ENCODE results near the gene ANKK1.

Gene ANKK1

DNA sequence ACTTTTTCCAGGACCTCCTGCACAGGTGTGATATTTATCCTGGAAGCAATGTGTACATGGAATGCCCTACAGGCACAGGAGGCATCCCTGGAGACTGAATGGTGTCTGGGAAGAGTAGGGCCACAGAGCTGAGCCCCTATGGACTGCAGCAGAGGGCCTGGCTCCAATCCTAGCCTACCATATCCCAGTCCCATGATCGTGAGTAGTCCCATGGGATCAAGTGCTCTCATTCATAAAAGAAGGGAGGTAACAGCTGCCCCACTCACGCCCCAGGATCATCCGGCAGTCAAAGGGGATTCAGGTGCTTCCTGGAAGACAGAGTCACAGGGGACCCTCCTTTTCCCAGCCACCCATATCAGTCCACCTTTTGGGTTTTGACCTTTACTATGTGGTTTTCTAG is 24.0 kb downstream of the ANKK1 start:
- no peak for DNase-seq

DNA sequence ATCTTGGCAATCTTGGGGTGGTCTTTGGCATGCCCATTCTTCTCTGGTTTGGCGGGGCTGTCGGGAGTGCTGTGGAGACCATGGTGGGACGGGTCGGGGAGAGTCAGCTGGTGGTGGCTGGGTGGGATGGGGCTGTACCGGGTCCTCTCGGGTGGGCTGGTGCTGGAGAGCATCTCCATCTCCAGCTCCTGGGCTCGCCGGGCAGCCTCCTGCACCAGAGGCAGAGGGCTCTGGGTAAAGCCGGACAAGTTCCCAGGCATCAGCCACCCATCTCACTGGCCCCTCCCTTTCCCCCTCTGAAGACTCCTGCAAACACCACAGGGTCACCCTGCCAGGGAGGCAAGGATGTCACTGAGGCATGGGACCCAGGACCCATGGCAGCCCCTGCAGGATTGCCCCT is 25.1 kb downstream of the ANKK1 start:
- no peak for DNase-seq

DNA sequence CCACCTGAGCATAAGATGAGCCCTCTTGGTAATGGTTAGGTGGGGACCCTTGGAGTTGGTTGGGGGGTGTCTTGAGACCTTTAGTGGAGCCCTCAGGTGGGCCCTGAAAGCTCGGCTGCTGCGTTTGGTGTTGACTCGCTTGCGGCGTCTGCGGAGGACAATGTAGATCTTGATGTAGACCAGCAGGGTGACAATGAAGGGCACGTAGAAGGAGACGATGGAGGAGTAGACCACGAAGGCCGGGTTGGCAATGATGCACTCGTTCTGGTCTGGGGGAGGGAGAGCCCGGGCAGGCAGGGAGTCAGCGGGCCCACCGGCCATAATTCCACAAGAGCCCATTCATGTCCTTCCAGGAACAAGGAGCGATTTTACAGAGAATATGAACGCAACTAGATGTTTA is 27.8 kb downstream of the ANKK1 start:
- DNase-seq: no peak

DNA sequence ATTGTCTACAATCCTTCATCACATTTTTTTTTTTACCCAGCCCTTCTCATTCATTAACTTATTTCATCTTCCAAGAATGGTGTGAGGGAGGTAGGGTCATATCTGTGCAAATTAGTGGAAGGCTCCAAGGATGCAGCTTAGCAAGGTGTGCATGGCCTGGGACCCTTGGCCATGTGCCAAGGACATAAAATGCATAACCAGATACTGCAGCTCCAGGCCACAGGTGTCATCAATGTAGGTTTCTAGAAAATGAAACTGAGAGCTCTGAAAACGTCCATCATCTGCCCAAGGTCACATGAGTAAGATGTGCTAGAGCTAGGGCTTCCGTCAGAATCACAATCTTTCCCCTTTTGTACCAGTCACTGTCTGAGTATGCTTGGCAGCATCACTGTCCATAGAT is 29.8 kb downstream of the ANKK1 start:
- no peak for DNase-seq

DNA sequence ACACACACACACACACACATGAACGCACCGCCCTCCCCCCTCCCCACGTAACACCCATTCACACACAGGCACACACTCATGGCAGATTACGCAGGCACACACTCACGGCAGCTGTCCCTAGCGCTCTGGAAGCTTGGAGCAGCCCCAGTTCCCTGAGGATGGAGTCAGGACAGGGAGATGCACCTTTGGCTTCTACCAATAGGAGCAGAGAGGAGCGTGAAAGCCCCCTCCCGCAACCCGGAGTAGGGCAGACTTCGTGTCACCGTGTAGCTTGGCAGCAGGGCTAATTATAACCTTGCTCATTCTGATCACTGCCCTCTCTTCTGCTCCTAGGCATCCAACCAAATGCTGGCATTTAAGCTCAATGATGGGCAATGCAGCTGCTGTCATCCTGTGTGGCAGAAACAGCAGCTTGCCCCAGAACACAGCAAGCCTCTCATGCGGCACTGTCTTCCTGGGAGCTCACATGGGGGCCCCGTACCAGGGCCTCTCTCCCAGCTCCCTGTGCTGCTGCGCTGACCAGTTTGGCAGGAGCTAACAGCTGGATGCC is 31.9 kb downstream of the ANKK1 start:
- no peak for DNase-seq

DNA sequence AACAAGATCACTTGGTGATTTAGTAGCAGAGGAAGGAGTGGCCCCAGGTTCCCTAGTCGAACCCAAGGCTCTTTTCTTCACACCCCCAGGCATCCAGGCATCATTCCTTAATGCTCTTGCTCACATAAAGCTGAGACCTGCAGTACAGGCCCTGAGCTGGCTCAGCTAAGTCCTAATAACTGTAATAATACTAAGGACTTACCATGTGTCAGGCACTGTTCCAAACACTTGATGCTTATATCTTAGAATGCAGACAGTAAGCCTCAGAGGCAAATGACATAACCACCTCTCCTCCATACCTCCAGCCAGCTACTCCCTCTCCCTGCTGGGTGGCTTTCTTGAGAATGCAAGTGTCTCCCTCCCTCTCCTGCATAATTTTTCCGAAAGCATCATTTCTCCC is 33.2 kb downstream of the ANKK1 start:
- DNase-seq: no peak

DNA sequence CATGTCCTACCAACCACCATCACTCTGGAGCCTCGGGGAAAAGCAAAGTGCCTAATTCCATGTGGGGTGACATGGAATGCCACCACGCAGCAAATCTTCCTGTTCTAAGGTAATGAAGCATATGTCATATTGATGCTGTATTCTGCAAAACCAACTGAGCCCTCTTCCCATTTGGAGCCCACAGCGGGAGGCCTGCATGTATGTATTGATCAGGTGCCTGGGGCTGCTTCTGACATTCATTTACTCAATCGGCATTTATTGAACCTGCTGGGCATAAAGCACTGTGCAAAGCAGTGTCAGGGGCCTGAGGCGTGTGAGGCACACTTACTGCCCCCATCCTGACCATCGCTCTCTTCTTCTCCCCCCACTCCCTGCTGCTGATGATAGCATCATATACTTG is 39.1 kb downstream of the ANKK1 start:
- DNase-seq: no peak

DNA sequence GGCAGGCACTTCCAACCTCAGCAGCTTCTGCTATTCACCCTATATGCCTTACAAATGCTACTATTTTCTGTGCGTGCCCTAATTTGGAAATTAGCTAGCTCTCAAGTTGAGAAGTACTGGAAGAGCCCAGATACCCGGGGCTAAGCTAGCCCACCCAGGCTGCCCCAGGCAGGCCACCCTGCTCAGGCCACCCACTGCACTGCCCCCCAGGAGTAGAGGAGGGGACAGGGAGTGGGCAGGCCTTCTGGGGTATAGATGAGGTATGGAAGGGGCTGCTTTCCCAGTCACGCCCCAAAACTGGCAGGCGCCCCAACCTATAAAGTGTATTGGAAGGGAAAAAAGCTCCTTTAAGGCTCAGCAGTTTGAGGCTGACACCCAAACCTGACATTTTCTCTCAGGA is 44.2 kb downstream of the ANKK1 start:
- DNase-seq: no peak

DNA sequence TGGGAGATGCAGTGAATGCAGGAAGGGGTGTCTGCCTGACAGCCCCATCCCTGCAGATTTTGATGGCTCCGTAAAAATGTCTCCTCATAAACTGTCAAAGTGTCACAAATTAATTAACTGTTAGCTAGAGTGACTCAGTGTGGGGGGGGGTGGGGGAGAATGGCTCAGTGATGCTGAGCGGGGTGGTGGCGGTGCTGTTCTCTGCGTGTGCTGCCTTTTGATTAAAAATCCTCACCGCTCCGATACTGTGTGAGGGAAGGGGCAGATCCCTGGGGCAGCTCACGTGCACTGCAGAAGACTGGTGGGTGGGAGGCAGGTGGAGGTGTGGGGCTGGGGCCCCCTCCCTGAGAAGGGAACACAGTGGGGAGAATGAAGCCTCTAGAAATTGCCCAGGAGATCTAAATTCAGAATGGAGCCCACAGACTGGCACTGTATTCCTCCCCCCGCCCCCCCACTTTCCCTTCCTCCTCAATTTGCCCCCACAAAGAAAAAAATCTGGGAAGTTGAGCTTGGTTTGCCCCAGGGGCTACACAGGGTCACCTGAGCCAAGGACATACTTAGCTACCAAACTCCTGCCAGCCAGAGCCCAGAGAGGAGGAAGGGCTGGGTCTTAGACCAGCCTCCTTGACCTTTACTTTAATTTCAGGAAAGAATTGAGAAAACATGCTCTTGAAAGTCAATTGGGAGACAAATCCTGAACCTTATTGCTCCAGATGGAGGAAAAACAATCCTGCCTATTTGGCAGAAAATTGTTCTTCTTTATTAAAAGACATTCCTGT is 47.8 kb downstream of the ANKK1 start:
- DNase-seq: no peak

DNA sequence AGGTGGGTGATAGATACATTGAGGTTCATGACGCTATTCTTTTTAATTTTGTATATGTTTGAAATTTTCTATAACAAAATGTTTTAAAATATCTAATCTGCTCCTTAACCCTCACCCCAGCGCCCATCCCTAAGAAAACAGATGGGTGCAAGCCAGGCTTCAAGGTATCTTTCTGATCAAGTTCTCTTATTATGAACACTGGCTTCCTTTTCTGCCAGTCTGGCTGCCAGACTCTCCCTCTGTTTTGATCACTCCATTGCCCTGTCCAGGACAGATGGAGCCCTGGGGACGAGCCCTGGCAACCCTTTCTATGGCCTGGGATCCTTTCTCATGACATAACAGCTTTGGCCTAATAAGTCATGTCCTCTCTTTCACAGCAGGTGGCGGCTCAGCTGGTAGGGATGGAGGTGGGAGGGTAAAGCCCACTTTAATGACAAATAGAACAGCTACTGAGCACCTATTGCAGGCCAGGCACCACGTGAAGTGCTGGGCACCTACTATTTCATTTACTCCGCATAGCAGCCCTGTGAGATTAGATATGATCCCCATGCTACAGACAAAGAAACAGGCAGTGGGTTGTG is 49.2 kb downstream of the ANKK1 start:
- no peak for DNase-seq

DNA sequence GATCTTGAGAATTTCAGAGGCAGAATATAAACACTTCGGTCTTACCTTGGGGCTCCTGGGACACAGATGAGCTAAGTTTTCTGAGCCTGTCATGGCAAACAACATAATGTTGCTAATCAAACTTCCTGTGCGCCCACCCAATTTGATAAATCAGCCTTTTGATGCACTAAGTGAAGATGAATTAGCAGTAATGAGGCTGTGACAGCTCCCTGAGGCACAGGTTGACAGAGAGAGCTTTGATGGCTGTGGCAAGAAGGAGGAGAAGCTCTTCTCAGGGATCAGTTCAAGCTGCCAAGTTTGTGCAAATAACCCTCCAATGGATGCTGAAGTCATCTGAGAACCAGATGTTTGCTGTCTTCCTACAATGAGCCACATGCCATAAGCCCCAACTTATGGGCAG is 53.2 kb downstream of the ANKK1 start:
- DNase-seq: no peak

DNA sequence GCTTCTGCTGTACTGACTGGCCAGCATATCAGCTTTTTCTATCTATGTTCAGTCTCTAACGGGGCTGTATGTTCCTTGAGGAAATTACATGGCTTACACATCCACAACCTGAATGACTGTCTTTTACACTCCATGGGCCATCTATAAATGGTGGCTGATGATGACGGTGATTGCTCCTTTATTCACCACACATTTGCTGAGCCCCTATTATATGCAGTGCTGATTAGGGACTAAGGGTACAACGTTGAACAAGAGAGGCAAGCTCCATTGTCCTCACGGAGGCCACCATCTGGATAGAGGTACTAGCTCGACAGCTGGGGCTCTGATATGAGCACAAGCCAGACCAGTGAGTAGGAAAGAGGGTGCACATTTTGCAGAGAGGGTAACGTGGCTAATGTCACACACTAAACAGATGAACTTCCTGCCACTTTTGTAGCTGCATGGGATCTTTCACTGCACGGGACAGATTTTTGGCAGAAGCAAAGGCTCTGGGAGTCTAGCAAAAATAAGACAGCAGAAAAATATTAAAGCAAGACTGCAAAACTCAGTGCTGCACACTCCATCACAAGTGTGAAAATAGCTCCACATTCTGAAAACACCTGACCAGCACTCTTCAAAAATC is 57.0 kb downstream of the ANKK1 start:
- no peak for DNase-seq

DNA sequence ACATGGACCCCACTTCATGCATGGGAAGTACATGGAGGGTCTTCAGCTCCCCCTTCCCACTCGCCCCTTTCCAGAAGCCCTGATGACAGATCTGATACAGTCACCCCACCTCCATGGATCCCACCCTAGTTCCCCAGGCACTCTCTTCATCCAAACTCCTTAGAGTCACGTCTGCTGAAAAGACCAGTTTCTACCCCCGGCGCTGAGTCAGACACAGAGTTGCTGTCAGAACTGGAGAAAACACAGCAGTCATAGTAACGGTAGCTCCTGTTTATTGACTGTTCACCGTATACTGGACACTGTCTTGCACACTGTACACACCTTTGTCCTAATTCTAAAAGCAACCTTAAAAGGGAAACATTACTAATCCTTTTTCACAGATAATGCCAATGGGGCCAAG is 58.5 kb downstream of the ANKK1 start:
- DNase-seq: no peak

DNA sequence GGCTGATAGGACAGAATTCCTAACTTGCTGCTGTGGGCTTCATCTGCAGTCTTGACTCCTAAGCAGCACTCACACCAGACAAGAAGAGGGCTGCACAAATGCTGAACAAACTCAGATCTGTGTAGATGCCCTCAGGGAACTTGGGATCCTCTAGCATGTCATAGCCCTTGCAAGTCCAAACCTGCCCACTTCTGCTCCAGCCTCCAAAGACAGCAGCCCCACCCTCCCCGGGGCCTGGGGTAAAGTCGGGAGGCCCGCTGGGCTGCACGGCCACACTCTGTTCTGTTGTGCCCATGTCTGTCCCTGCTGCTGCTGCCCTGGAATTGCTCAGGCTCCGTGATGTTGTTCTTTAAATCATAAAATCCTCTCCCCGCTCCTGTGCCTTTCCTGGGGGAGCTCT is 59.4 kb downstream of the ANKK1 start:
- peak; percentile 46 for DNase-seq

DNA sequence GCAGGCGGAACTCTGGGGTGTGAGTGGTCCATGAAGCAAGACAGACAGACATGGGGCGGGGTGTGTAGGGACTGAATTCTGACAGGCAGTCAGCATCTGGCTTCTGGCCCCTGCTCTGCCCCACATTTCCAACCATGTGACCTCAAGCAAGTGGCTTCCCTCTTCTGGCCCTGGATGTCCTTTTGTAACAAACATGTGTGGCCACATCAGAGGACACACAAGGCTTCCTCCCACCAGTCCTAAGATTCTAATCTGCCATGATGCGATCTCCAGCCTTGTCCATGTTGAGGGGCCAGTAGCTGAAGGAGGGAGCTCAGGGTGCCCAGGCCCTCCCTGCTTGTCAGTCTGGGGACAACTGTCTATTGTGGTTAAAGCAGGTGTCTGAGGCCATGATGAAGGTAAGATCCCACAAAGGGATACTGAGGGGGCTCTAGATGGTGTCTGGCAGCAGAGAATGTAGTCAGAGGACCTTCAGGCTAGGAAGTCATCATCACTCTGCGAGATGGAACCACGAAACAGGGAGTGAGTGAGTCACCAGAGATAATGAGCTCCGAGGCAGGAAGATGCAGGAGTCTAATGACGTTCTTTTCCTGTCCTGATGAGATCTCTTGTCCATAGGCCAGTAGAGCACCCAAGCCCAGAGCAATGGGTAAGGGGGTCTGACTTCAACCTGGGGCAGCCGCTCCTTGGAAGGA is 60.2 kb downstream of the ANKK1 start:
- DNase-seq: no peak

DNA sequence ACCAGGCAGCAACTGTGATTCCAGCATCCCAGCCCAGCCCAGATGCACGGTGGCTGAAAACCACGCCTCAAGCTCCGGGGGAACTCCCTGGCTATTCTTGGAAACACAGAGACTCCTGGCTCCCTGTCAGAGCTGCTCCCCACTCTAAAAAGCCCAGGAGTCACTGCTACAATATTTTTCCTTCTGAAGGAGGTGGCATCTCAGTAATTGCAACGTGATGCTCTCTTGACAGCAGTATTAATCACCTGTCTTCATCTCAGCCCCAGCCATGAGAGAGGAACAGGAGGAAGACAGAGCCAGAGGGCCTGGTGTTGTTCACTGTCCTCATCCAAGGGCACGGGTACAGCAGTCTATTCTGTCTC is 60.7 kb downstream of the ANKK1 start:
- no peak for DNase-seq

DNA sequence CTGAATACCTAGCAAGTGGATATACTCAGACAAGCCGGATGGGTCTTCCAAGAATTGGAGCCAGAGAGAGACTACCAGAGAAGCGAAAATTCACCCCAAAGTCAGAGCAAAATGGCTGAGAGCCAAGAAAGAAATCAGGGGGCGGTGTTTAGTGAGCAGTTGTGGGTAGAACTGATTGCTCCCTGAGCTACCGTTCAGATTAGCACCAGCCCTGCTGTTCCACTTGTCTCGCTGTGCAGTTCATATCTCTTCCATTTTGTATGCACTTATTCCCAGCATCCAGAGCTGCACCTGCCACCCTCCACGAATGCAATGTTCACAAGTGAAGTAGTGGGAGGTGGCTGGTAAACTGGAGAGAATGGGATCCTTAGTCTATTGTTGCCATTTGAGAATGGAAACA is 62.2 kb downstream of the ANKK1 start:
- DNase-seq: no peak

Measured in DMS79 (cell line).